ENCODE results near the gene ECHDC3.

The ECHDC3 gene

GRCh38 chr10:11765141-11765540, 23.0 kb downstream of the ECHDC3 start:
- intact Hi-C loops (cut with DNase I): no loop called here
- DNase-seq: peak in 1 of 10 donors; percentile 19

GRCh38 chr10:11772575-11773288, 30.6 kb downstream of the ECHDC3 start:
- intact Hi-C loops (cut with DNase I): no loop called here
- peak in 1 of 10 donors; percentile 42 for DNase-seq

DNA sequence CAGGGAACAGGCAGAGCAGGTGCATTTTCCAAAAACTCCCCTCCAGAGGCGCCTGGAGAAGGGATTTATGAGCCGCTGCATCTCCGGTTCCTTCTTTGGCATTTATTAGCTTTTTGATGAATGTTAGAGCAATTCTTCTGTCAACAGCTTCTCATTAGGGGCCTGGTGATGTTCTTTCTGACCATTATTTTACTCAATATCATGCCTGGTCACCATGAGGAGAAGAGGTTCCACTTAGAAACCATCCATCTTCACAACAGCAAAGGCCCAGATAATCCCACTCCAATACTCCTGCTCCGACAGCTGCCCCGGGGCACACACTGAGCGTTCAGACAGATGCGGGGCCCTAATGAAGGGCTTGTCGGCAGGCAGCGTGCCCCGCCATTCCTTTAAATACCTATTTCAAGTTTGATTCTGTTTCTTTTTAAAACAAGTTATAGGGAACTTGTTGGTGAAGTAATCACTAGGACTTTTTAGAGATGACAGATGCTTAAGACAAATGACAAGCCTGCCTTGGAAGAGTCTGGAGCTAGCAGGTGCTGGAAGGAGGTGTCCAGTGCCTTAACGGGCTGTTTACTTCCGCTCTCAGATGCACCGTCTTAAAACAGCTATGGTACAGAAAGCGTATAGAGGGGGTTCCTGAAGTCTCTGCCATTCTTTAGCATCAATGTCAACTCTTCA, 31.7 kb downstream of the ECHDC3 start:
- intact Hi-C loops (cut with DNase I): no loop called here
- peak in 1 of 10 donors; percentile 25 for DNase-seq

- intact Hi-C loops (cut with DNase I): no loop called here
- DNase-seq: no peak
Measured at GRCh38 chr10:11775412-11775811, 33.2 kb downstream of the ECHDC3 start.

- intact Hi-C loops (cut with DNase I): no loop called here
- DNase-seq: no peak
Measured at GRCh38 chr10:11776080-11776479, 33.9 kb downstream of the ECHDC3 start.

GRCh38 chr10:11781114-11781513, 38.9 kb downstream of the ECHDC3 start:
- intact Hi-C loops (cut with DNase I): no loop called here

DNA sequence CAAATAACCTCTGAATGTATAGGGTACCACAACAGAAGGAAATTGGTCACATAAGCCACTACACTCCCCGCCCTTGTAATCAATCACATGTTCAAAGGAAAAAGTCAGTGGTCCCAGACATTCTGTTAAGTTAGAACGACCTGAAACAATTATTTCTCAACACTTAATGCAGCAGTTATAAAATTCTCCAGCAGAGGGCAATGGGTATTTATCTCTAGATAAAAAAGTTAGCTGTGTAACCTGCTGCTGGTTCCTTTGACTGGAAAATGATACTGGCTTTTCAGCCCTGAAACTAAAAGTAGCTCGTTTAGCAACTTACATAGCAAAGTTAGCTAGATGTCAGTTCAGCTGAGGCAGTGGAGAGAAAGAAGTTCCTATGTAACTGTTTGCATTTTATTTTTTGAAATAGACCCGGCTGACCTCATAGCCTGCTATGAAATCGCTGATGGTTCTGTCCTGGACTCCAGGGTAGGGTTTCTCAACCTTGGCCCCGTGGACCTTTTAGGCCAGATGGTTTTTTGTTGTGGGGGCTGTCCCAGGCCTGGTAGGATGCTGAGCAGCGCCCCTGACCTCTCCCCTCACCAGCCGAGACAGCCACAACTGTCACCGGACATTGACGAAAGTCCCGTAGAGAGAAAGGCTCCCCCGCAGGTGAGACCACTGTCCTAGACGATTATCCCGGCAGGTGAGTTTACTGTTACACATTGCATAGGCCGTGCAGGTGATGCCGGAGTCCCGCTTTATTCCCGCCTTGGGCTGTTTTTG, 40.8 kb downstream of the ECHDC3 start:
- intact Hi-C loops (cut with DNase I): loop anchor here (2.0 kb wide), 1 partner anchor 204 kb away; no protein-coding TSS in a partner anchor
- peak in 2 of 10 donors; percentile 40 to 55 for DNase-seq

More at GRCh38 chr10:11781114-11781513, 38.9 kb downstream of the ECHDC3 start:
- DNase-seq: no peak

DNA sequence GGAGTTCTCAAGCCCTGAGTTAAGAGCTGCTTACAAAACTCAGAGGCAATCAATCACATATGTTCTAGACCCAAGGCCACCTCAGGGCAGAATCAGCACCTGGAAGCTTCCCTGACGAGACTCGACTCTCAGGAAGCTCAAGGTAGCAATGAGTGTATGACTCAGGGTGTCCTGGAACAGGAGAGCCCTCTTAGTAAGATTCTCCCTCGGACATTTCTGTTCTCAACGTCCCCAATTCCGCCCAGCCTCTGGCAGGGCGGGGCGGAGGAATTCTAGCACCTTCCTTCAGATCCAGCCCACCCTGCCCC, 41.3 kb downstream of the ECHDC3 start:
- intact Hi-C loops (cut with DNase I): loop anchor here (2.0 kb wide), 1 partner anchor 203 kb away; no protein-coding TSS in a partner anchor
- peak in 1 of 10 donors; percentile 17 for DNase-seq

DNA sequence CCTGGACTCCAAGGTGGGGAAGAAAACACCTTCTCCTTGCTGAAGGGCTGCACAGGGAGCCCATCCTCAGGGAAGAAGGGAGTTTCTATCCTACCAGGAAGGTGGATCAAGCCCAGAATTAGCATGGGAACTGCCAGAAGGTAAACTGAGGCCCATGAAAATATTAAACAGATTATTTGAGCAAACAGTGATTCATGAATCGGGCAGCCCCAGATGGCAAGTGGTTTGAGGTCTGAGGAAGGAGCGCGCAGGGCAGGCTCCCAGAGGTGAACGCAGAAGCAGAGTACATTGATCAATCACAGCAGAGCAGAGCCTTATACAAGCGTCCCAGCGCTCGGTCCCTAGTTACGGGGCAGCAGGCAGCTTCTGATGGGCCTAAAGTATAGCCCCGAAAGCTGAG, 45.2 kb downstream of the ECHDC3 start:
- DNase-seq: no peak
- intact Hi-C loops (cut with DNase I): no loop called here

DNA sequence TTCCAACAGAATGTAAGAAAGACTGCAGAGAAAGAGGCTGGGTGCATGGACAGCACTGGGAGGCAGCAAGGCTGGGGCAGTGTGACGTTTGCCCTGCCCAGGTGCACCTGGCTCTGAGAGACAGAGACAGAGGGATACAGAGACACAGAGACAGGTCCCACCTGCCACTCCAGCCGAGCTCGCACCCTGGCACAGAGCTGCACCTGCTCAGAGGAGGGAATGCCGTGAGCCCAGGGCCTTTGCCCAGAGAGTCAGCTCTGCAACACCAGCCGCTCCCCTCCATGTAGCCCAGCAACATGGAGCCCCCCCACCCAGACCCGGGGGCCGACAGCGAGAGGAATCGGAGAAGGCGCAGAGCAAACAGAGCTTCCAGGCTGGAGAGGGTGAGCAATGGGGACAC, 45.7 kb downstream of the ECHDC3 start:
- peak in 1 of 10 donors; percentile 28 for DNase-seq
- intact Hi-C loops (cut with DNase I): no loop called here

DNA sequence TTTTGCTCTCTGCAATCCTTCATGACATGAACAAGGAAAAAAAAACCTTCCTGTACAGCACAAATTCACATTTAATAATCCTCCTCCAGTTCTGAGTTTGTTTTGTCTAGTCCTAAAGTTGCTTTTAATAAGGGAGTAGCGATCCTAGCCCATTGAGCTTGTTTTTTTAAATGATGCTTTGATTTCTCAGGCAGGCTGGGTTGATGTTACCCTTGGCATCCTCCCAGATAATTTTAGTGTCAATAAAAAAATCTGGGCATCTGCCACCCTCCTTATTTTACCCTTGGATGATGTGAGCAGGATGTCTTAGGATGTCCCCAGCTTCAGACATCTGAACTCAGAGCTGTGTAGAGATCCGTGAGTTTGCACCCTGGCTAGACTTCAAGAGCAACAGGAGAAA, 47.1 kb downstream of the ECHDC3 start:
- intact Hi-C loops (cut with DNase I): no loop called here
- no peak for DNase-seq

- intact Hi-C loops (cut with DNase I): no loop called here
Measured at GRCh38 chr10:11789956-11790355, 47.8 kb downstream of the ECHDC3 start.

GRCh38 chr10:11793762-11794479, 51.7 kb downstream of the ECHDC3 start:
- intact Hi-C loops (cut with DNase I): no loop called here
- peak in 1 of 10 donors; percentile 42 for DNase-seq

More at GRCh38 chr10:11789956-11790355, 47.8 kb downstream of the ECHDC3 start:
- DNase-seq: peak in 1 of 10 donors; percentile 54

DNA sequence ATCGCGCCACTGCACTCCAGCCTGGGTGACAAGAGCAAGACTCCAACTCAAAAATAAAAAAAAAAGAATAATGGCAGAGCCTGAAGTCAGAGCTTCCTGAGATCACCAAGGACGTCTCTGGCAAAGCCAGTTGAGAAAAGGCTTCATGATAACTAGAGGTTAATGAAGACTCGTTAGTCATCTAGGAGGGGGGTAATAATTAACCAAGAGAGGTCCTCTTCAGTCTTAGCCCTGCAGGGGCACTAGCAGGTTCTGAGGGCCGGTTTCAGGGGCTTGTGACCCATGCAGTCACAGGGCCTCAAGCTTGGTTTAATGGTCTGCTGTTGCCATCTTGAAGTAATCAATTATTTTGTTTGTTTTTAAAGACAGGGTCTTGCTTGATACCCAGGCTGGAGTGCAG, 52.4 kb downstream of the ECHDC3 start:
- intact Hi-C loops (cut with DNase I): no loop called here
- no peak for DNase-seq

DNA sequence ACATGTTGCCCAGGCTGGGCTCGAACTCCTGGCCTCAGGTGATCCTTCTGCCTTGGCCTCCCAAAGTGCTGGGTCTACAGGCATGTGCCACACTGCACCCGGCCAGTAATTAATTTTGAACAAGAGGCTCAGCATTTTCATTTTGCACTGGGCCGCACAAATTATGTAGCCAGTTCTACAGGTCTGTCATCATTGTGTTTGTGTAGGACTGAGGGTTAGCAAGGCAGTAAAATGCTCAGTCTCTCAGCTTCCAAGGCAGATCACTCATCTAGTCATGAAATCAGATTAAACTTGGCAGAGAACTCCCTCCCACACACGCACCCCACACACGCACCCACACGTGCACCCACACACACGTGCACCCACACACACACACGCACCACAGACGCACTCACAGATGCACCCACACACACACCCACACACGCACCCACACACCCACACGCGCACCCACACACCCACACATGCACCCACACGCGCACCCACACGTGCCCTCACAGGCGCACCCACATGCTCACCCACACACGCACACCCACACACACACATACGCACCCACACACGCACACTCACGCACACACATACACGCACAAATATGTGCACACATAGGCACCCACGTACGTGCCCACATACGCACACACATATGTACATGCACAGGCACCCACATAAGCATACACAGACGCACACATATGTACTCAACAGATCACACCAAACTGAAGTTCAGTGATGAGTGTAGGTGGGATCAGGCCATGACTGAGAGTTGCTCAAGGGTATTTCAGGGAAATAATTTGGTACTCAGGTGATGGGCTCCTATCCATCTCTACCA, 53.1 kb downstream of the ECHDC3 start:
- intact Hi-C loops (cut with DNase I): no loop called here
- DNase-seq: no peak

DNA sequence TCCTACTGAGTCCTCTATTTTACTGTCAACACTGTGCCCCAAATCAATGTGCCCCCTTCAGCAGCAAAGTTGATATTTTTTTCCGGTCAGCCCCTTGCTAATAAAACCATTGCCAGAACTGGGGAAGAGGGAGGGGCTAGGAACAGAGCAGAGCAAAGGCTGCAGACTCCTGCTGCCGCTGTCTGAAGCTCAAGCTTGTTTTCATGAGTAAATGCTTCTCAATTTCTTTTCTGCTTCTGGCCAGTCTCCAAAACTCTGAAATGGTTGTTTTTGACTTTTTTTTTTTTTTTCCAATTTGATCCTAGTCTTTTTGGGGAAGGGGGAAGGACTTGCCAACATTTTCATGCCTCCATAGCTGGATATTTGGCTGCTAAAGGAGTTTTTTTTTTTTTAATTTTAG, 54.3 kb downstream of the ECHDC3 start:
- intact Hi-C loops (cut with DNase I): no loop called here
- DNase-seq: peak in 1 of 10 donors; percentile 22

GRCh38 chr10:11797281-11797680, 55.1 kb downstream of the ECHDC3 start:
- DNase-seq: no peak
- intact Hi-C loops (cut with DNase I): no loop called here

- DNase-seq: peak in 1 of 10 donors; percentile 28
- intact Hi-C loops (cut with DNase I): no loop called here
Measured at GRCh38 chr10:11797847-11798633, 55.9 kb downstream of the ECHDC3 start.
